CD4-positive, alpha-beta T cell treated with Interleukin-2 at 100 ng/mL for 4 hours (primary cell): ENCODE measurements around the gene PHACTR1.
"Not testable (repeated sequence)": the region's sequence is repeated elsewhere in the genome, so short reads cannot be mapped to it uniquely, and the experiment has no call there.

Experiments used
- DNase-seq: peaks from one replicate; pipeline ENCODE4 v3.0.0-alpha.2; 2020; ENCODE audit warnings: low spot score

PHACTR1 gene

GRCh38 chr6:13113981-13114593 is 397.5 kb downstream of the PHACTR1 start:
- DNase-seq: no peak

- no peak for DNase-seq
Observed at GRCh38 chr6:13116155-13116554, 399.6 kb downstream of the PHACTR1 start.

- DNase-seq: no peak
Observed at GRCh38 chr6:13117570-13117969, 401.0 kb downstream of the PHACTR1 start.

GRCh38 chr6:13119549-13119948 is 403.0 kb downstream of the PHACTR1 start:
- DNase-seq: no peak

- DNase-seq: no peak
Observed at GRCh38 chr6:13120483-13121482, 404.2 kb downstream of the PHACTR1 start.

GRCh38 chr6:13124131-13124530 is 407.6 kb downstream of the PHACTR1 start:
- no peak for DNase-seq

GRCh38 chr6:13125841-13126240 is 409.3 kb downstream of the PHACTR1 start:
- DNase-seq: no peak

- no peak for DNase-seq
Observed at GRCh38 chr6:13131935-13132661, 415.5 kb downstream of the PHACTR1 start.

- DNase-seq: not testable (repeated sequence)
Observed at GRCh38 chr6:13133894-13134293, 417.3 kb downstream of the PHACTR1 start.

- DNase-seq: no peak
Observed at GRCh38 chr6:13135152-13135551, 418.6 kb downstream of the PHACTR1 start.

- DNase-seq: no peak
Observed at GRCh38 chr6:13139119-13139518, 422.6 kb downstream of the PHACTR1 start.

- DNase-seq: no peak
Observed at GRCh38 chr6:13140980-13141379, 424.4 kb downstream of the PHACTR1 start.

GRCh38 chr6:13141387-13141786 is 424.8 kb downstream of the PHACTR1 start:
- DNase-seq: no peak

GRCh38 chr6:13142611-13143010 is 426.0 kb downstream of the PHACTR1 start:
- DNase-seq: no peak

- DNase-seq: no peak
Observed at GRCh38 chr6:13146442-13146841, 429.9 kb downstream of the PHACTR1 start.

GRCh38 chr6:13147376-13147775 is 430.8 kb downstream of the PHACTR1 start:
- DNase-seq: no peak

- DNase-seq: no peak
Observed at GRCh38 chr6:13147782-13148181, 431.2 kb downstream of the PHACTR1 start.

- no peak for DNase-seq
Observed at GRCh38 chr6:13152764-13153163, 436.2 kb downstream of the PHACTR1 start.

GRCh38 chr6:13156381-13156780 is 439.8 kb downstream of the PHACTR1 start:
- DNase-seq: no peak

- no peak for DNase-seq
Observed at GRCh38 chr6:13157293-13157692, 440.7 kb downstream of the PHACTR1 start.

- DNase-seq: no peak
Observed at GRCh38 chr6:13159300-13159699, 442.7 kb downstream of the PHACTR1 start.

GRCh38 chr6:13159822-13160221 is 443.3 kb downstream of the PHACTR1 start:
- not testable (repeated sequence) for DNase-seq
